Activated T-cell treated with anti-CD3 and anti-CD28 coated beads, Interleukin-2, amount 50 U/mL, for 1 hour (primary cell): Measurements from ENCODE around the gene LIF.
"Not testable (repeated sequence)": the region's sequence is repeated elsewhere in the genome, so short reads cannot be mapped to it uniquely, and the experiment has no call there.

Experiments
- DNase-seq: peaks from one replicate; pipeline ENCODE4 v3.0.0-alpha.2; 2020

LIF gene

DNA sequence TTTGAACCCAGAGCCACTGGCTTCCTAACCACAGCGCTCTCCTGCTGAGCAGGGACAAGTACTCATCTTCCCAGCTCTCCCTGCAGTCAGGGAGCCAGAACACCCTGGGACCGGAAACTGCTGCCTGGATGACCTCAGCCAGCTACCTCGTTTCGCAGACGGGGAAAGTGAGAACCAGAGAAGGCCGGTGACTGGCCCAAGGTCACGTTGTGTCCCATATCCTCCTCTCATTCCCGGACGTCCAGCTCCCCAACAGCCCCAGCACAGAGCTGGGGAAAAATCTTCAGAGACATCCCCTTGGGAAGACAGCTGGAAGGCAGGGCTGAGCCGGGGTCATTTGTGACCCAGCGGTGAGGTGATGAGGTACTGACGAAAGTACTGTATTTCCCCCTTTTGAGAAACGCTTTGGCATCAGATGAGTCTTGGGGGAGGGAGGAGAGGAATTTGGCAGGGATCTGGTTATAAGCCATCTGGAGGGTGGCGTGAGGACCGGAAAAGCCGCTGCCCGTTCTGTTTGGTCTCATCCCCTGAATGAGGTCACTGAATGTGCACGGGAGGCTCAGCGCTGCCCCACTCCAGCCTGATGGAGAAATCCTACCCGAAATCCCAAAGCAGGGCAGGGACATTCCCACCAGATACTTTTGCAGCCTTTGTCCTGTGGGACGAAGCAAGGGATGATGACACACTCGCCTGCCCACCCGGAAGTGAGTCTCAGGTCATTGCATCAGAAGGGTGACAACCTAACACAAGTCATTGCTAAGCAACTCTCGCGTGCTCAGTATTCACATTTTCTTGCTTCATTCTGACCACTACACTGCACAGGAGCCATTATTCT lies 41.1 kb downstream of the LIF start:
- no peak for DNase-seq

- no peak for DNase-seq
These were observed 41.8 kb downstream of the LIF start for GRCh38 chr22:30204742-30205111.

DNA sequence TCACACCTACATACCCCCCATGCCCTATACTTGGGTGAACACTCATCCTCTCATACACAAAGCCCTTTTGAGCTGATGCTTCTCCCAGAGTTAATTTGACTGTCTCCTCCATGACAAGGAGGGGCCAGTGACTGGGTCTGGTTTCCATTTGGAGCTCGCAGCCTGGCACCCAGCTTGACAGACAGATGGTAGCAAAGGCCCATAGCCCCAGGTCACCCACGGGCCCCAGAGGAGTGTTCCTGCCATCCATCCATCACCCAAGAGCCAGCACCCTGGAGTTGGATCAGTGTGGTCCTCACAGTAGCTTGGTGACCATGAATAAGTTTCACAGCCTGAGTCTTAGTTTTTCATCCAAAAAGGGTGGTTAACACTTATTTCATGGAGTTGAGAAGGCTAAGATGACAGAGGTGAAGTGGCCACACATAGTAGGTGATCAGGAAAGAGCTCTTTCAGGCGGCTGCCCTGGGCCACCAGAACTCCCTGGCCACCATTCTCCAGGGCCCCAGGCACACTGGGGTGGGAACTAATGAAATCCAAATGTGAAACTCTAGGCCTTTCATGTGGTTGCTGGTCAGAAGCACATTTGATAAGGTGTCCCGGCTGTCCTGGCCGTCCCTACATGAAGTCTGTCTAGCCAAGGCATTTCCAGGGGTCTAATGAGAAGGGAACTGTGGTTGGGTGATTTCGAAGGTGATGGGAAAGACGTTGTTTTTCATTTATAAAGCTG lies 42.4 kb downstream of the LIF start:
- DNase-seq, result no peak

DNA sequence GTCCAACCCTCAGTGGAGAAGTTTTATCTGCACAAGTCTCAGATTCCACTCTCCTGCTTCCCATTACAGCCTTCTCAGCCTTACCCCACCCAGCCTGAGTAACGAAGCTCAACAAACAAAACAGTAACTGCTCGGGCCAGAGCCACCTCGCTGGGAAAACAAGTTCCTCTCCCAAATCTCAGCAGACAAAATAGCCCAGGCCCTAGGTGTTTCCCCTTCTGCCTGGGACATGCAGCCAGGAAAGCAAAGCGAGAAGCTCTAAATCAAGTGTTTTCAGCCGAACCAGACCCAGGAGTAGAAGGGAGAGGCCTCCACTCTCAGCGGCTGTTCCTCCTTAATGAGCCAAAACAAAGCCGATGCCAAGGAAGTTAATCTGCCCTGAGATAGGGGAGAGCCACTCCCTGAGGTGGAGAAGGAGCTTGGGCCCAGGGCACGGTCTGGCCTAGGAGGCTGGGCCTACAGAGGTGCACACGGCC lies 44.0 kb downstream of the LIF start:
- DNase-seq, result no peak

DNA sequence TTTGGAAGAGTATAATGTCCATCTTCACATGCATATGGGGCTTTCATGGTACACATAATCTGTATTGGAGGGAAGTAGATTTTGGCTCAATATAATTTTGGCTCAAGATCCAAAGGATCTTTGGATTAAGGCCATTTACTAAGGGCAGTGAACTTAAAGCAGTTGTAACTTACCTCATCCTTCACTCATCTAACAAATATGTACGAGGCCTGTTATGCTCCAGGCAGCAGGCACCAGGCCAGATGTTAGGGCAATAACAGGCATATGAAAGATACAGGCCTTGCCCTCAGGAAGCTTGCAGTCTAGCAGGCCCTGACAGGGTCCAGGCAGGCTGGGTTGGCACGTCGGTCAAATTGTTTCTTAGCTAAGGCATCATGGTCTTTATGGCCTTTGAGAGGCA lies 44.6 kb downstream of the LIF start:
- no peak for DNase-seq

DNA sequence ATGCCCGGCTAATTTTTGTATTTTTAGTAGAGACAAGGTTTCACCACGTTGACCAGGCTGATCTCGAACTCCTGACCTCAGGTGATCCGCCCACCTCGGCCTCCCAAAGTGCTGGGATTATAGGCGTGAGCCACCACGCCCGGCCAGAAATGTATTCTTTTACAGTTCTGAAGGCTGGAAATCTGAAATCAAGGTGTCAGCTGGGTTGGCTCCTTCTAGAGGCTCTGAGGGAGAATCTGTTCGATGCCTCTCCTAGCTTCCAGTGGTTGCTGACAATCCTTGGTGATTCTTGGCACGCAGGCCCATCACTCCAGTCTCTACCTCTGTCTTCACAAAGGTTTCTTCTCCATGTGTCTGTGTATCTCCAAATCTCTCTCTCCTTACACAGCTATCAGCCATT lies 45.7 kb downstream of the LIF start:
- DNase-seq, result not testable (repeated sequence)

GRCh38 chr22:30198921-30199320 lies 47.6 kb downstream of the LIF start:
- no peak for DNase-seq

- DNase-seq, result no peak
These were observed 48.3 kb downstream of the LIF start for GRCh38 chr22:30198152-30198825.

DNA sequence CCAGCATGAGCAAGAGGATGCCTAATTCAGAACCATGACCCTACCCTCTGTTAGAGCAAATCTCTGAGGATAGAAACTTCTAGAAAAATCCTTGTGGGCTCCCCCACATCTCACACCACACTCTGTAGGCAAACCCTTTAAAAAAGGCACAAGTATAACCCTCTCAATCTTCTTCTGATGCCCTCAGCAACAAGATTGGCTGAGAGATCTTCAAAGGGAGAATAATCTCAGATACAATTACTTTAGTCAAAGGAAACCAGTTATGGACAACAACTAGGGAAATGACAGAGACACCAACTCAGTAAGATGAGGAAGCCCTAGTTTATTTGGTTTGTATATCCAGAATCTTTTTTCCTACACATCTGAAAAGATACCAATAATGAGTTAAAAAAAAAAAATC lies 49.2 kb downstream of the LIF start:
- no peak for DNase-seq

- no peak for DNase-seq
These were observed 49.7 kb downstream of the LIF start for GRCh38 chr22:30196880-30197336.

GRCh38 chr22:30196141-30196879 lies 50.2 kb downstream of the LIF start:
- peak; percentile 39 for DNase-seq

DNA sequence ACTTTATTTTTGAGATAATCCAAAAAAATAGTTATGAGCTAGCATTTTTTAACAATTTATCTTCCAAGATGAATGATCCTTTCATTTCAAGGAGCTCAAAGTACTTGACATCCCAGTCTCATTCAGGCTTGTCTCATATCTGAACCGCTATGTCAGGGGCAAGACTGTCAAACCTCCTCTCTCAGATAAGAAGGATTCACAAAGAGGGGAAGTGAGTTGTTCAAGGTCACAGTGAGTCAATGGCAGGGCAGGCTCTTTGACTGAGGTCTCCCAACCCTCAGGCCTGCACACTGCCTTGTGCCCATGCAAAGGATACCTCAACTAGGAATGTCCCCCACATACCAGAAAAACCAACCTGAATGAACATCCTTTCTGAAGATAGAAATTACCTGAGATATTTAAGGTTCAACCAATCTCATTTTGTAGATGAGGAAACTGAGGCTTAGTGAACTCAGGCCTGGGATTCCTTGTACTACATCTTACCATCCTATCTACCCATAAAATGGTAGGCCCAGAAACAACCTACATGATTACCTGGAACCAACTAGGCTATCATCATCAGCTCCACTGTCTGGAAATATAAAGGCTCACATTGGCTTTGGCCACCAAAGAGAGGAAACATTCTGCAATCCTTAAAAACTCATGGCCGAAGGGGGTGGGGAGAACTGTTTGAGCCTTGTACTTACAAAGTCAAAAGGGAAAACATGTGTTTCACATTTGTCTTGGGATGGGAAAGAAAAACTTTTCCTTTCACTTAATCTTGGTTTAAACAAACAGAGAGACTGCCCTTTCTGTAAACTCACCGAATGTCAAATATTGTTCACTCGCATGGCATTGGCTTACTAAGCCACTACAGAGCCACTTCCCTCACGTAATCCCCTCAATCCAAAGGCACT lies 51.1 kb downstream of the LIF start:
- no peak for DNase-seq

GRCh38 chr22:30193031-30193775 lies 53.4 kb downstream of the LIF start:
- no peak for DNase-seq

- no peak for DNase-seq
These were observed 54.1 kb downstream of the LIF start for GRCh38 chr22:30192427-30192826.

DNA sequence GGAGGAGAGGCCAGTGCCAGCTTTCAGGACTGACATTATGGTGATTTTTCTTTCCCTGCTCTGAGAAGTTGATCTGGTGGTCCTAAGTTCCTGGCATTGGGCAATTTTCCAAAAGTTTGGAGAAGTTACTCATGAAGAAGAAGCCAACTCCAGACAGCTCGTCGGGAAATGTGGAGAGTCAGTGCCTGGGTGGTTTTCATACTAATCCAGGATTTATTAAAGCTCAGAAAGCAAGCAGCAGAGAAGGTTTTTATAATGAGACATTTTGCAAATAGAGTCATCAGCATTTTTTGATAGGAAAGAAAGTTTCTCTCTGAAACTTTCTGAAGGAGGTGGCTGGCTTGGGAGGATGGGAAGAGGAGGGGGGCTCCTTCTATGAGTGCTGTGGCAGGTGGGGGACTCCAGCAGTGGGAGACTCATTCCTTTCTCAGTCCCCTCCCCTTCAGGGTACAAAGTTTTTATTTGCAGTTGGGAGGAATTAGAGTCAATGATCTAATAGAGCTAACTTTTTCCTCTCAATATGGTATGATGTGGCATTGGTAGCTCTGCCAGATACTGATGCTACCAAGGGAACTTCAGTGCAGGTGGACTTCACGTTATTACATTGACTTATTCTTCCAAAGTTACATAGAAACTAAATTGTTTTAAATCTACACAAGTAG lies 55.4 kb downstream of the LIF start:
- no peak for DNase-seq

- no peak for DNase-seq
These were observed 56.0 kb downstream of the LIF start for GRCh38 chr22:30190574-30190973.
